Endothelial cell of umbilical vein (primary cell): Measurements from ENCODE around the gene ZW10. TPM values are rescaled to one million over a fixed set of nuclear protein-coding genes. Genes with fewer than 3 reads are reported as not detected.

Experiments used
- BruUV-seq: library from RNA; stranded (reverse); fragments of 400-500 nt; replicated peaks from 2 replicates; lab custom pipeline; 2021; lab: Mats Ljungman, UMichigan
- CTCF ChIA-PET: fragments of 300-600, 350-600 bp; sonication (Branson Sonifier 250); formaldehyde crosslinking; loops from one replicate; lab custom pipeline; 2021; ENCODE audit warnings: antibody characterized with exemption, inconsistent platforms; lab: Charles Lee
- POLR2A ChIA-PET: fragments of 300-600, 350-600 bp; sonication (Branson Sonifier 250); formaldehyde crosslinking; loops from one replicate; lab custom pipeline; 2021; ENCODE audit warnings: antibody characterized with exemption, inconsistent platforms; lab: Charles Lee
- DNase-seq: peaks from one replicate; pipeline ENCODE4 v3.0.0-alpha.2; 2011; ENCODE audit warnings: low read depth, low spot score
- FAIRE-seq: peaks from 2 replicates; lab custom pipeline; 2011; peaks lifted over from hg19 to GRCh38; lab: Jason Lieb, UNC
- H2AFZ ChIP-seq: 2 replicates; pipeline ENCODE4 v1.6.0; 2012; ENCODE audit warnings: low read depth, low read length, control low read depth, inconsistent platforms
- H3K27ac ChIP-seq: 2 replicates; pipeline ENCODE4 v1.5.1; 2011; ENCODE audit warnings: low read depth, mild to moderate bottlenecking, control low read depth, low read length, moderate library complexity; ENCODE audit not compliant: insufficient read depth
- H3K27me3 ChIP-seq, 2 experiments: 2 replicates each; pipeline versions ENCODE4 v1.6.0 to v1.6.1; 2011; ENCODE audit warnings: low read length in 2 of 2, mixed read lengths in 1 of 2; ENCODE audit not compliant: control insufficient read depth in 2 of 2, insufficient read depth in 2 of 2
- H3K36me3 ChIP-seq, 2 experiments: 2 replicates in 1 of 2; 3 replicates in 1 of 2; pipeline ENCODE4 v1.5.1; 2011; ENCODE audit warnings: low read length in 2 of 2, mild to moderate bottlenecking in 1 of 2, moderate library complexity in 1 of 2; ENCODE audit not compliant: control insufficient read depth in 2 of 2, insufficient read depth in 2 of 2; ENCODE audit errors: extremely low read depth in 1 of 2
- H3K4me1 ChIP-seq: 3 replicates; pipeline ENCODE4 v1.5.1; 2011; ENCODE audit warnings: mild to moderate bottlenecking, low read length; ENCODE audit not compliant: control insufficient read depth, insufficient read depth; ENCODE audit errors: extremely low read depth
- H3K4me2 ChIP-seq: 2 replicates; pipeline ENCODE4 v1.6.1; 2011; ENCODE audit warnings: low read length, control low read depth, mixed read lengths; ENCODE audit not compliant: insufficient read depth
- H3K4me3 ChIP-seq, 3 experiments: fragments of 200-600 bp in 1 of 3; sonication (generic), shearing (Covaris generic) in 1 of 3; replicated peaks in 1 of 3; 2 replicates each; pipeline ENCODE4 v1.5.1; 2011 to 2016; ENCODE audit warnings: control low read depth in 3 of 3, low read length in 3 of 3, mild to moderate bottlenecking in 2 of 3, inconsistent platforms in 1 of 3, low read depth in 1 of 3, moderate library complexity in 1 of 3; ENCODE audit not compliant: insufficient read depth in 1 of 3
- H3K79me2 ChIP-seq: 2 replicates; pipeline ENCODE4 v1.6.0; 2012; ENCODE audit warnings: low read length, inconsistent platforms; ENCODE audit not compliant: control insufficient read depth, insufficient read depth
- H3K9ac ChIP-seq: replicated peaks from 2 replicates; pipeline ENCODE3; 2011; ENCODE audit warnings: low read length, control low read depth; ENCODE audit not compliant: insufficient read depth; ENCODE audit errors: extremely low read depth
- H3K9me1 ChIP-seq: replicated peaks from 3 replicates; pipeline ENCODE4 v1.6.0; 2011; ENCODE audit warnings: mild to moderate bottlenecking, low read length; ENCODE audit not compliant: control insufficient read depth, insufficient read depth; ENCODE audit errors: extremely low read depth
- H3K9me3 ChIP-seq: replicated peaks from 2 replicates; pipeline ENCODE4 v1.5.1; 2012; ENCODE audit warnings: low read length, inconsistent platforms; ENCODE audit not compliant: control insufficient read depth, insufficient read depth
- H4K20me1 ChIP-seq: replicated peaks from 2 replicates; pipeline ENCODE3; 2011; ENCODE audit warnings: mild to moderate bottlenecking, low read length; ENCODE audit not compliant: control insufficient read depth, insufficient read depth; ENCODE audit errors: extremely low read depth
- CTCF ChIP-seq, 2 donors: IDR thresholded peaks; 1 replicate in 1 of 2; 2 replicates in 1 of 2; pipeline ENCODE4 v1.5.1; 2011; ENCODE audit warnings: low read length in 2 of 2, mild to moderate bottlenecking in 2 of 2, moderate library complexity in 2 of 2, control low read depth in 1 of 2, inconsistent platforms in 1 of 2, low read depth in 1 of 2; ENCODE audit not compliant: insufficient read depth in 1 of 2; ENCODE audit errors: extremely low read depth in 1 of 2
- EZH2 ChIP-seq: IDR thresholded peaks from 2 replicates; pipeline ENCODE4 v1.6.1; 2012; ENCODE audit warnings: borderline replicate concordance, low read depth, mild to moderate bottlenecking, moderate library complexity, low read length, inconsistent platforms; ENCODE audit not compliant: severe bottlenecking
- FOS ChIP-seq: IDR thresholded peaks from 2 replicates; pipeline ENCODE4 v1.6.1; 2011; ENCODE audit warnings: mild to moderate bottlenecking, low read length, moderate library complexity, borderline replicate concordance; ENCODE audit not compliant: insufficient read depth
- GATA2 ChIP-seq: IDR thresholded peaks from 2 replicates; pipeline ENCODE4 v1.7.0; 2011; ENCODE audit warnings: low read depth, mild to moderate bottlenecking, moderate library complexity, mixed read lengths, low read length; ENCODE audit not compliant: insufficient read length, insufficient read depth
- JUN ChIP-seq: IDR thresholded peaks from 2 replicates; pipeline ENCODE4 v1.6.1; 2011; ENCODE audit warnings: borderline replicate concordance, low read depth; ENCODE audit not compliant: insufficient read length, insufficient read depth
- MAX ChIP-seq: IDR thresholded peaks from 2 replicates; pipeline ENCODE4 v1.6.1; 2011; ENCODE audit not compliant: insufficient read depth, insufficient read length
- MYC ChIP-seq: IDR thresholded peaks from one replicate; pipeline ENCODE4 v1.6.1; 2011; ENCODE audit warnings: mild to moderate bottlenecking, low read depth, low read length
- POLR2A ChIP-seq: IDR thresholded peaks from 2 replicates; pipeline ENCODE4 v1.6.1; 2012; ENCODE audit warnings: low read depth, mild to moderate bottlenecking, control low read depth, low read length
- POLR2AphosphoS5 ChIP-seq: IDR thresholded peaks from 2 replicates; pipeline ENCODE4 v1.6.1; 2012; ENCODE audit warnings: low read depth, mild to moderate bottlenecking, control low read depth, low read length, moderate library complexity; ENCODE audit not compliant: insufficient read depth
- dilution Hi-C: fragments of 300-500 bp; cut with MboI; formaldehyde crosslinking; loops from one replicate; pipeline ENCODE4 v1.15.0; 2019; ENCODE audit warnings: low sequenced_read_pairs; ENCODE audit not compliant: extremely low pct_ligation_motif_present
- intact Hi-C: fragments of 100-400 bp; cut with micrococcal nuclease; formaldehyde crosslinking; loops from one replicate; pipeline ENCODE4 v1.10.0; 2022
- polyA plus RNA-seq, 4 experiments: library from polyadenylated mRNA; depleted of rRNA in 3 of 4; stranded (reverse) in 3 of 4; unstranded in 1 of 4; fragments of >200 nt; gene quantifications; 2 replicates each; pipeline versions ENCODE4 v1.2.1 to v1.2.3, GENCODE V29; 2011 to 2012; ENCODE audit warnings: missing spikeins in 1 of 4
- total RNA-seq: library from RNA; stranded (reverse); gene quantifications from 2 replicates; pipeline ENCODE4 v1.2.3, GENCODE V29; 2021

Gene ZW10
- total and polyA plus RNA-seq, 2 donors (not counting 3 experiments of a cell fraction or from before 2014, with no cell fraction given), result 7.5 to 22.1 TPM

GRCh38 chr11:113715273-113715672, 58.2 kb downstream of the ZW10 start:
- H3K4me3 ChIP-seq, result no peak overlapping the region
- H3K9ac ChIP-seq, result no peak overlapping the region
- H3K9me1 ChIP-seq, result no peaks in the 10 kb centered on the region
- dilution Hi-C loops, result no loop called here
- intact Hi-C loops, result no loop called here
- no peaks in the 10 kb centered on the region for H3K9me3 ChIP-seq
- CTCF ChIA-PET, result no interaction called here
- no peaks in the 10 kb centered on the region for H3K36me3 ChIP-seq
- H2AFZ ChIP-seq, result no peak overlapping the region
- no peak overlapping the region for H3K27ac ChIP-seq
- POLR2A ChIA-PET, result no interaction called here
- FAIRE-seq (no peak), DNase-seq (no peak)
- TF ChIP-seq POLR2AphosphoS5 (no peak), POLR2A (no peak), FOS (no peak), MYC (no peak), GATA2 (no peak), JUN (no peak), CTCF (IDR thresholded peaks at IDR 0.05; ENCODE audit: extremely low read depth in 1 of 2, insufficient read depth in 1 of 2, low read depth in 1 of 2, low read length in 2 of 2) (no peak), EZH2 (no peak), MAX (no peak)
- H3K79me2 ChIP-seq, result no peaks in the 10 kb centered on the region
- BruUV-seq, result no TSS peak
- no peaks in the 10 kb centered on the region for H3K4me1 ChIP-seq
- no peaks in the 10 kb centered on the region for H4K20me1 ChIP-seq
- no peak overlapping the region for H3K4me2 ChIP-seq
- H3K27me3 ChIP-seq, result no peaks in the 10 kb centered on the region
